Ishikawa (cell line): ENCODE measurements around the gene ARHGAP32.
A peak's percentile ranks its signal among the peaks of the same experiment; 100 is the strongest.

Experiments used
- CEBPB ChIP-seq: IDR thresholded peaks from 2 replicates; pipeline ENCODE4 v1.6.1; 2012
- CREB1 ChIP-seq: IDR thresholded peaks from 2 replicates; pipeline ENCODE4 v1.6.1; 2012; ENCODE audit warnings: low read depth
- EGR1 ChIP-seq: IDR thresholded peaks from 2 replicates; pipeline ENCODE4 v1.6.1; 2012
- EP300 ChIP-seq: IDR thresholded peaks from 2 replicates; pipeline ENCODE4 v1.6.1; 2012; ENCODE audit warnings: borderline replicate concordance
- FOXM1 ChIP-seq: IDR thresholded peaks from 2 replicates; pipeline ENCODE4 v1.6.1; 2012; ENCODE audit warnings: low read depth, borderline replicate concordance
- MAX ChIP-seq: IDR thresholded peaks from 2 replicates; pipeline ENCODE4 v1.6.1; 2012
- NFIC ChIP-seq: IDR thresholded peaks from 2 replicates; pipeline ENCODE4 v1.6.1; 2012
- RAD21 ChIP-seq: IDR thresholded peaks from 2 replicates; pipeline ENCODE4 v1.6.1; 2012; ENCODE audit warnings: low read depth
- REST ChIP-seq: IDR thresholded peaks from 2 replicates; pipeline ENCODE4 v1.6.1; 2012; ENCODE audit warnings: low read depth, mild to moderate bottlenecking
- TCF12 ChIP-seq: IDR thresholded peaks from 2 replicates; pipeline ENCODE4 v1.6.1; 2012; ENCODE audit warnings: low read depth
- TEAD4 ChIP-seq: IDR thresholded peaks from 2 replicates; pipeline ENCODE4 v1.6.1; 2012
- USF1 ChIP-seq: IDR thresholded peaks from 2 replicates; pipeline ENCODE4 v1.6.1; 2012
- YY1 ChIP-seq: IDR thresholded peaks from 2 replicates; pipeline ENCODE4 v1.6.1; 2012; ENCODE audit warnings: low read depth
- ZBTB7A ChIP-seq: IDR thresholded peaks from 2 replicates; pipeline ENCODE4 v1.6.1; 2012; ENCODE audit warnings: low read depth

ARHGAP32 gene

GRCh38 chr11:128940156-128940555, 252.0 kb downstream of the ARHGAP32 start:
- TF ChIP-seq EP300, result no peak
- no peak for TF ChIP-seq NFIC
- TF ChIP-seq FOXM1, result no peak

GRCh38 chr11:128939591-128939990, 252.5 kb downstream of the ARHGAP32 start:
- no peak for TF ChIP-seq RAD21
- TF ChIP-seq TCF12, result no peak
- TF ChIP-seq YY1, result no peak

- TF ChIP-seq CREB1, result no peak
- no peak for TF ChIP-seq REST
- TF ChIP-seq TEAD4, result no peak
- TF ChIP-seq YY1, result no peak
- no peak for TF ChIP-seq MAX
- no peak for TF ChIP-seq FOXM1
- TF ChIP-seq NFIC, result no peak
- TF ChIP-seq USF1, result no peak
- TF ChIP-seq TCF12, result no peak
Measured at GRCh38 chr11:128938156-128938885, 253.8 kb downstream of the ARHGAP32 start.

GRCh38 chr11:128937480-128937879, 254.6 kb downstream of the ARHGAP32 start:
- TF ChIP-seq EGR1 (no peak), USF1 (no peak), CEBPB (no peak), YY1 (no peak)

- peak; percentile 75 for TF ChIP-seq TEAD4
- TF ChIP-seq NFIC, result no peak
- peak; percentile 53 for TF ChIP-seq RAD21
Measured at GRCh38 chr11:128936606-128937251, 255.4 kb downstream of the ARHGAP32 start.

- TF ChIP-seq TCF12, result no peak
- TF ChIP-seq ZBTB7A, result no peak
- no peak for TF ChIP-seq NFIC
- TF ChIP-seq YY1, result no peak
- no peak for TF ChIP-seq EGR1
- no peak for TF ChIP-seq CREB1
- no peak for TF ChIP-seq CEBPB
- no peak for TF ChIP-seq RAD21
- no peak for TF ChIP-seq REST
- no peak for TF ChIP-seq USF1
- no peak for TF ChIP-seq TEAD4
- TF ChIP-seq MAX, result no peak
Measured at GRCh38 chr11:128934926-128935325, 257.2 kb downstream of the ARHGAP32 start.

- no peak for TF ChIP-seq EP300
- no peak for TF ChIP-seq EGR1
- TF ChIP-seq TEAD4, result no peak
- TF ChIP-seq TCF12, result no peak
- no peak for TF ChIP-seq MAX
Measured at GRCh38 chr11:128934351-128934750, 257.8 kb downstream of the ARHGAP32 start.
